GM12892 (cell line): ENCODE data around the gene PTGR2.
"Not testable (repeated sequence)": the region's sequence is repeated elsewhere in the genome, so short reads cannot be mapped to it uniquely, and the experiment has no call there.

ENCODE experiments used
- DNase-seq: peaks from one replicate; pipeline ENCODE4 v3.0.0; 2011; ENCODE audit not compliant: insufficient read length
- FAIRE-seq: peaks from 2 replicates; lab custom pipeline; 2011; peaks lifted over from hg19 to GRCh38; lab: Jason Lieb, UNC
- POLR2A ChIP-seq: IDR thresholded peaks from 2 replicates; pipeline ENCODE4 v1.6.1; 2011; ENCODE audit warnings: low read depth, low read length, control low read depth
- POLR2AphosphoS5 ChIP-seq: IDR thresholded peaks from 2 replicates; pipeline ENCODE4 v1.6.1; 2011; ENCODE audit warnings: low read depth, low read length, control low read depth
- TAF1 ChIP-seq: IDR thresholded peaks from 2 replicates; pipeline ENCODE4 v1.6.1; 2011; ENCODE audit warnings: low read depth, mild to moderate bottlenecking, control low read depth, low read length, borderline replicate concordance

PTGR2 gene

GRCh38 chr14:73820631-73821030 is 31.0 kb upstream of the PTGR2 start:
- no peak for FAIRE-seq
- no peak for TF ChIP-seq POLR2A
- TF ChIP-seq POLR2AphosphoS5, result no peak
- no peak for TF ChIP-seq TAF1
- no peak for DNase-seq

- DNase-seq, result no peak
- FAIRE-seq, result peak; percentile 17
- TF ChIP-seq POLR2AphosphoS5 (no peak), POLR2A (no peak), TAF1 (no peak)
Observed at GRCh38 chr14:73823339-73823885, 28.2 kb upstream of the PTGR2 start.

GRCh38 chr14:73824127-73824526 is 27.5 kb upstream of the PTGR2 start:
- no peak for FAIRE-seq
- no peak for DNase-seq
- TF ChIP-seq TAF1 (no peak), POLR2A (no peak), POLR2AphosphoS5 (no peak)

GRCh38 chr14:73824536-73824935 is 27.1 kb upstream of the PTGR2 start:
- TF ChIP-seq TAF1, result no peak
- TF ChIP-seq POLR2AphosphoS5, result no peak
- TF ChIP-seq POLR2A, result no peak
- FAIRE-seq, result no peak
- no peak for DNase-seq

- no peak for FAIRE-seq
- peak; percentile 63 for DNase-seq
- TF ChIP-seq TAF1 (no peak), POLR2A (no peak), POLR2AphosphoS5 (no peak)
Observed at GRCh38 chr14:73825551-73826188, 26.0 kb upstream of the PTGR2 start.

- not testable (repeated sequence) for DNase-seq, FAIRE-seq
Observed at GRCh38 chr14:73827190-73827589, 24.4 kb upstream of the PTGR2 start.

- TF ChIP-seq POLR2A (no peak), TAF1 (no peak), POLR2AphosphoS5 (no peak)
- FAIRE-seq (no peak), DNase-seq (no peak)
Observed at GRCh38 chr14:73829071-73829470, 22.6 kb upstream of the PTGR2 start.

- DNase-seq (no peak), FAIRE-seq (peak; percentile 40)
- no peak for TF ChIP-seq POLR2A
- no peak for TF ChIP-seq TAF1
- no peak for TF ChIP-seq POLR2AphosphoS5
Observed at GRCh38 chr14:73829526-73830431, 21.9 kb upstream of the PTGR2 start.

GRCh38 chr14:73833034-73833433 is 18.6 kb upstream of the PTGR2 start:
- no peak for FAIRE-seq

GRCh38 chr14:73833530-73834260 is 17.9 kb upstream of the PTGR2 start:
- DNase-seq, result no peak
- TF ChIP-seq POLR2AphosphoS5, result no peak
- no peak for TF ChIP-seq POLR2A
- TF ChIP-seq TAF1, result no peak
- FAIRE-seq, result no peak

More at GRCh38 chr14:73833034-73833433, 18.6 kb upstream of the PTGR2 start:
- DNase-seq, result no peak
- TF ChIP-seq TAF1, result no peak
- TF ChIP-seq POLR2A, result no peak
- no peak for TF ChIP-seq POLR2AphosphoS5

GRCh38 chr14:73834261-73834625 is 17.4 kb upstream of the PTGR2 start:
- DNase-seq (no peak), FAIRE-seq (no peak)
- TF ChIP-seq POLR2A (no peak), TAF1 (no peak), POLR2AphosphoS5 (no peak)

- FAIRE-seq, DNase-seq: not testable (repeated sequence)
Observed at GRCh38 chr14:73838293-73839034, 13.2 kb upstream of the PTGR2 start.
